ACHN (cell line): ENCODE measurements around the gene WWOX.
"Not testable (repeated sequence)": the region's sequence is repeated elsewhere in the genome, so short reads cannot be mapped to it uniquely, and the experiment has no call there.

Source experiments
- DNase-seq: peaks from one replicate; pipeline ENCODE4 v3.0.0-alpha.2; 2015
- in situ Hi-C: cut with HindIII; loops from 2 replicates; pipeline ENCODE4 v1.10.0; 2017; ENCODE audit warnings: low sequenced_read_pairs, low pct_ligation_motif_present, low pct_unique_long_range_greater_than_20kb

Gene WWOX

DNA sequence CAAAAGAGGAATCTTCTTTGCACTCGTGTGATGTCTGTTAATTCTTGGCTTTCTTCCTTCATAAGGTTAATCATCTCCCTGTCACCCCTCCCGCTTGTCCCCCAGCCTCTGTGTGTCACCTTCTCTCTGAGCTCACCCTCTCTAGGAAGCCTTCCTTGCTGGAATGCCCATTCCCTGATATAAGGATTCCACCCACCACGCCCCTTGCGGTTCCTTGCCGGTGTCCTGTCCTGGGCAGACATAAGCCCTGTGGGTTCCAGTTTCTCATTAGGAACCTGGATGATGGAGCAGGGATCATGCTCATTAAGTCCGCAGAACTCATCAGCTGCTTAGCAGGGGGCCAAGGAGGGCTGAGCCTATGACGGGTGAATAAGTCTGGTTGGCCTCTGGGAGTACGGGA, 941.8 kb downstream of the WWOX start:
- in situ Hi-C loops = no loop called here
- DNase-seq = no peak

GRCh38 chr16:79042141-79042540, 942.7 kb downstream of the WWOX start:
- no peak for DNase-seq
- in situ Hi-C loops = no loop called here

GRCh38 chr16:79042886-79043285, 943.4 kb downstream of the WWOX start:
- in situ Hi-C loops = no loop called here
- no peak for DNase-seq

DNA sequence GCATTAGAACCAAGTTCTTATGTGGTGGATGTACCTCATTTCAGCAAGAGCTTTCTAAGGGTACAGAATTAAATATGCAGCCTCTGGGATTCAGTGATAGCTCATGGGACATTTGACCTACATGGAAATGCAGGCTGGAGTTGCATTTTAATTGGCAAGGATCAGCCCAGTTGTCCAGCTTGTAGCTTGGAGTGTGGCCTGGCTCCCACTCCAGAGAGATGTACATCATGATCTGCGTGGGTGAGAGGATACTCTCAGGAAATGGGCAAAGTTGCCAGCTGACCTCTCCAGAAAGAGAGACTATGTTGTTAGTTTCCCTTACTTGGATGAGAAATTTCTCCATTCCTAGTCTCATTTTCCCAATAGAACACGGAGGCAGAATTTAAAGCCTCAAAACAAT, 945.7 kb downstream of the WWOX start:
- DNase-seq = no peak
- in situ Hi-C loops = no loop called here

GRCh38 chr16:79047337-79047736, 947.9 kb downstream of the WWOX start:
- DNase-seq = peak; percentile 5
- in situ Hi-C loops = no loop called here

DNA sequence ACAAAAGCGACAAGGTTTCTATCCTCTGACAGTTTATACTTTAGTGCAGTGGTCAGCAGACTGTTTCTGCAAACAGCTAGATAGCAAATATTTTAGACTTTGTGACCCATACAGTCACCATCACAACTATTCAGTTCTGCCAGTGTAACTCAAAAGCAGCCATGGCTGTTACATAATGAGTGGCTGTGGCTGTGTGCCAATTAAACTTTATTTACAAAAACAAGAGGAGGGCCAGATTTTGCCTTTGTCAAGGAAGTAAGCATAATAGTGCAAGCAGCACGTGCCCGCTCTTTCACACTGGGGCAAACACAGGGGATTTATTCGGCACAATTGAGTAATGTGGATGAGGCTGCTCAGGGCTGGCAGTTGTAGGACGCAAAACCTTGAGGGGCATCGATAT, 949.6 kb downstream of the WWOX start:
- in situ Hi-C loops = no loop called here
- no peak for DNase-seq

GRCh38 chr16:79050063-79050462, 950.6 kb downstream of the WWOX start:
- in situ Hi-C loops = no loop called here
- DNase-seq = no peak

DNA sequence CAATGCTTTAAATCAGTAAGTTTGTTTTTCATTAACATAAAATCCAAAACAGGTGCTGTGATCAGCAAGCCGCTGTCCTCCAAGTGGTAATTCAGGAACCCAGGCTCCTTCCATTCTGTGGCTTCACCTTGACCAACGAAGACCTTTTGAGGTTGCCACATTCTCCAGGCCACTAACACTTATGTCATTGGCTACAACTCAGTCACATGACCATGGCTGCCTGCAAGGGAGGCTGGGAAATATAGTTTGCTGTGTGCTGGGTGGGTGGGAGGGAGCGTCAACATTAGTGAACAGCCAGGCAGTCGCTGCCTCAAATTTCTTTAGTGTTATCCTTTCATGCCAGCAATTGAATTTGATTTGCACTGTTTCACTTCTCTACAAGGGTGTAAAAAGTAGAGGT, 951.9 kb downstream of the WWOX start:
- DNase-seq = no peak
- in situ Hi-C loops = no loop called here

DNA sequence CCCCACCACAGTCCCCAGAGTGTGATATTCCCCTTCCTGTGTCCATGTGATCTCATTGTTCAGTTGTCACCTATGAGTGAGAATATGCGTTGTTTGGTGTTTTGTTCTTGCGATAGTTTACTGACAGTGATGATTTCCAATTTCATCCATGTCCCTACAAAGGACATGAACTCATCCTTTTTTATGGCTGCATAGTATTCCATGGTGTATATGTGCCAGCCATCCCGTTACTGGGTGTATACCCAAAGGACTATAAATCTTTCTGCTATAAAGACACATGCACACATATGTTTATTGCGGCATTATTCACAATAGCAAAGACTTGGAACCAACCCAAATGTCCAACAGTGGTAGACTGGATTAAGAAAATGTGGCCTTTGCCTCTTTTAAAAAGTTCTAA, 952.7 kb downstream of the WWOX start:
- DNase-seq, in situ Hi-C loops: not testable (repeated sequence)

DNA sequence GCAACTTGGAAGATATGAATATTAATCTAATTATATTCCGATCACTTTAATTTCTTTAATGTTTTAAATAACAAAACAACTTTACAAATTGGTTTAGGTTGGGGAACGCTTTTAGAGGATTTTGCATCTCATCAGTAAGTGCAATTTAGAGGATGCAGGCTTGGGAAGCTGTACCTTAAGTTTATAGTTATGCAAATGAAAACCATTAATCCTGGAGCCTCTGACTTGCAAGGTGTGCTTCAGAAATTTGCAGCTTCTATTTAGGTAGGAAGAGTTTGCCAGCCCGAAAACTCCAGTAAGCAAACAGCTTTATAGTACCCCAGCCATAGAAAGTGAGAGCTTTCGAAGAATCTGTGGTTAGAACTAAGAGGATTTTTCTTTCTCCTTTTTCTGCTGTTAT, 954.1 kb downstream of the WWOX start:
- in situ Hi-C loops = no loop called here
- DNase-seq = no peak

DNA sequence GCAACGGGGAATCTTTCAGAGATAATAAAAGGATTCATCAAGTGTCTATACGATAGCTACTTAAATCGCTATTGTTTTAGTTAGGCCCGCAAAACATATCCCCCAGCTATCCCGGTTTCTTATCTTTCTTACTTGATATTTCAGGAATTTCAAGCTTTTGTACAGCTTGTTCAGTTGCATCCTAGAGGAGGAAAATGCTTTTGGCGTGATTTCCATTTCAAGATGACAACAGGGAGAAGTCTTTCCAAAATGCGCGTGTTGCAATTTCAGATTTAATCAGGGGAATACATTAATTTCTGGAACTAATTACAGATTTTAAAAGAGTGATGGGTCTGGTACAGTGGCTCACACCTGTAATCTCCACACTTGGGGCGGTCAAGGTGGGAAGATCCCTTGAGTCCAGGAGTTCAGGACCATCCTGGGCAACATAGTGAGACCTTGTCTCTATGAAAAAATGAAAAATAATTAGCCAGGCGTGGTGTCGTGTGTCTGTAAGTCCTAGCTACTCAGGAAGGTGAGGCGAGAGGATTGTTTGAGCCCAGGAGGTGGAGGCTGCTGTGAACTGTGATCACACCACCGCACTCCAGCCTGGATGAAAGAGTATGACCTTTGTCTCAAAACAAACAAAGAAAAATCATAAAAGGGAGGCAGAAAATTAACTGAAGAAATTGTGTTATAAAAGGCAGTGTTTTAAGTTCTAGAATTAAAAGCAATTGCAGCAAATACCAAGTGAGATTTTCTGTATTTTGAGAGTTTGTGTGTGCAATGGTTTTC, 954.9 kb downstream of the WWOX start:
- in situ Hi-C loops = no loop called here
- no peak for DNase-seq

GRCh38 chr16:79055251-79055970, 956.0 kb downstream of the WWOX start:
- DNase-seq = no peak
- in situ Hi-C loops = no loop called here

DNA sequence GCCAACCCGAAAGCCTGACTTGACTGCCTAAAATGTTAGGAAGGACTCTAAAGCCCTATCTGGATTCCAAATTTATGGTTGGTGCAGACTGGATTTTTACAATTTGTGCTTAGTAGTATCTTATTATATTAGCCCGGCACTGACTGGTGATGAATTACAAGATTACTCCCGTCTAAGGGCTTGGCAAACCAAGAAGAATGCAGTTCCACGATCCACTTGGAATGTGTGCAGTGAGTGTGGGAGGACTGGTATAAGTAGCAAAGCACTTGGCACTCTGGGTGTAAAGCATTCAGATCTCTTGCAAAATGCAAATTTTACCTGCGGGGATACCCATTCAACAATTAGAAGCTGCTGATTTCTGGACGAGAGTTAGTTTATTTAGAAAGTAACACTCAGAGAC, 961.7 kb downstream of the WWOX start:
- no peak for DNase-seq

DNA sequence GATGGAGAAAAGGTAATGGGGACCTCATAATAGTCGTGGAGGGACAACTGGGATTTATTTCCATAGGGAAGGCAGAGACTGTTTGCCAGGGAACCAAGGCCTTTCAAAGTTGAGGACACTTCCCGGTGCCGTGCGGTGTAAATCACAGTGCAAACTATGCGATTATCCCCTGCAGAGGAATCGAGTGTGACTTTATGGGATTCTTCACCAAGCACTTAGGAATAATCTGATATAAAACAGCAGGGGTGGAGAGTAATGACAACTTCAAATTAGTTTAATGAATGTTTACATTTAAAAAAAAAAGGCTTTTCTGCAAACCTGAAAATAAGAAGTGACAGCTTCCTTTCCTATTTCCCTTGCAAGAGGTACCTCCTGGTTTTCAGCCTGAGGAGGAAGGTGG, 962.9 kb downstream of the WWOX start:
- in situ Hi-C loops = no loop called here
- no peak for DNase-seq

More for the DNA sequence above, 961.7 kb downstream of the WWOX start:
- in situ Hi-C loops = no loop called here

DNA sequence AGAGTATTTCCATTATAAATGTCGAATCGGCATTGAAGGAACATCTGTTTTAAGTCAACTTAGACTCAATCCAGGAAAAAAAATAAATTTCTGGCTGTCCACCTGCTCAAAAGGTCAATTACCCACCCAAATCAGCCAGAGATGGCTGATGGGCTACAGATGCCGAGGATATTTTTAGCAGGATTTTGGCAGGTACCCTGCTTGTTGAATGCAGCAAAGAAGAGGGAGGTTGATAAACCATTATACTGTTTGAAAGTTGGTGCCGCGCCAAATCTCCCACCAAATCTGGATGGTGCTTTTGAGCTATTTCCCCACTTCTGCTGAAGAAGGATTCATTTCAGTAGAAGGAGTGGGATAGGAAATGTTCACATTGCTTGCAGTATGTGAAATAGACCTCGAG, 963.4 kb downstream of the WWOX start:
- no peak for DNase-seq
- in situ Hi-C loops = no loop called here

GRCh38 chr16:79064256-79064972, 965.0 kb downstream of the WWOX start:
- in situ Hi-C loops = no loop called here
- no peak for DNase-seq

GRCh38 chr16:79066561-79066960, 967.1 kb downstream of the WWOX start:
- DNase-seq = no peak
- in situ Hi-C loops = no loop called here

- DNase-seq = peak; percentile 6
- in situ Hi-C loops = no loop called here
These were observed 968.1 kb downstream of the WWOX start for GRCh38 chr16:79067600-79067999.

DNA sequence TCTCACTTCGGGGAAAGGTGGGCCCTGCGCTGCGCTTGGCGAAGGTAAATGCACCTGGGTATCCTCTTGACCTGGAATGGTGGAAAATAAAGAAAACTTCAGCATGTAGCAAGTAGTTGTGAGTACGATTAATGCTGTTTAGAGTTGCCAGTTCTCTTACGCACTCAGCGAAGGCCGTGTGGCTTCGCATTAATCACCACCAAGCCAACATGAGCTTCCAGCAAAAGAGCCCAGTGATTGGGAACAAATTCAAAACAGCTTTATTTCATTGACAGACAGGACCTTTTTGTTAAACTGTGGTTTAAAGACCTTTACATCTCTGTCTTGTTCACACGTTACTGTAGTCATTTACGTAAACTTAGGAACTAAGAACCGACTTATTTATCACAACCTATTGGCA, 969.7 kb downstream of the WWOX start:
- in situ Hi-C loops = no loop called here
- no peak for DNase-seq

- no peak for DNase-seq
- in situ Hi-C loops = no loop called here
These were observed 970.2 kb downstream of the WWOX start for GRCh38 chr16:79069633-79070032.
